Naive B cell (primary cell): ENCODE data around the gene CRLF2. TPM values are rescaled to one million over a fixed set of nuclear protein-coding genes. Genes with fewer than 3 reads are reported as not detected.
A peak's percentile ranks its signal among the peaks of the same experiment; 100 is the strongest.
"Not testable (repeated sequence)": the region's sequence is repeated elsewhere in the genome, so short reads cannot be mapped to it uniquely, and the experiment has no call there.

Experiments used
- ATAC-seq, 2 donors: fragments of 150-1000 bp; cut with Tn5 transposase; 2 replicates each; pipeline ENCODE4 v1.10.0; 2021; ENCODE audit warnings: low read depth in 2 of 2, mild to moderate bottlenecking in 2 of 2, moderate library complexity in 2 of 2
- DNase-seq: peaks from one replicate; pipeline ENCODE4 v3.0.0; 2022
- H3K27ac Mint-ChIP-seq, 6 donors: one replicate each; pipeline ENCODE4 v1.8.0; 2020 to 2022; ENCODE audit warnings: mild to moderate bottlenecking in 6 of 6, mixed read lengths in 6 of 6, moderate library complexity in 5 of 6, inconsistent platforms in 2 of 6
- H3K27me3 Mint-ChIP-seq, 3 donors: one replicate each; pipeline ENCODE4 v1.8.0; 2021 to 2022; ENCODE audit warnings: mixed read lengths in 3 of 3, mild to moderate bottlenecking in 1 of 3
- H3K36me3 Mint-ChIP-seq, 2 donors: one replicate each; pipeline ENCODE4 v1.8.0; 2020 to 2022; ENCODE audit warnings: mixed read lengths in 2 of 2, inconsistent platforms in 1 of 2, mild to moderate bottlenecking in 1 of 2
- H3K4me1 Mint-ChIP-seq, 3 donors: one replicate each; pipeline ENCODE4 v1.8.0; 2020 to 2022; ENCODE audit warnings: mixed read lengths in 3 of 3, inconsistent platforms in 1 of 3, mild to moderate bottlenecking in 1 of 3, moderate library complexity in 1 of 3
- H3K4me3 Mint-ChIP-seq, 8 donors: one replicate each; pipeline ENCODE4 v1.8.0; 2020 to 2022; ENCODE audit warnings: mild to moderate bottlenecking in 8 of 8, mixed read lengths in 8 of 8, moderate library complexity in 8 of 8, inconsistent platforms in 2 of 8
- H3K9me3 Mint-ChIP-seq, 7 donors: one replicate each; pipeline ENCODE4 v1.8.0; 2020 to 2022; ENCODE audit warnings: mixed read lengths in 7 of 7, mild to moderate bottlenecking in 5 of 7, inconsistent platforms in 2 of 7, moderate library complexity in 1 of 7
- polyA plus RNA-seq, 6 donors: library from polyadenylated mRNA; unstranded; fragments of 300-500 nt; fragmentation: Illumina TruSeq; gene quantifications; one replicate each; pipeline ENCODE4 v1.2.3, GENCODE V29; 2021; ENCODE audit warnings: low read depth in 6 of 6

CRLF2 gene
- polyA plus RNA-seq, 6 donors from 2014 or later = not detected

DNA sequence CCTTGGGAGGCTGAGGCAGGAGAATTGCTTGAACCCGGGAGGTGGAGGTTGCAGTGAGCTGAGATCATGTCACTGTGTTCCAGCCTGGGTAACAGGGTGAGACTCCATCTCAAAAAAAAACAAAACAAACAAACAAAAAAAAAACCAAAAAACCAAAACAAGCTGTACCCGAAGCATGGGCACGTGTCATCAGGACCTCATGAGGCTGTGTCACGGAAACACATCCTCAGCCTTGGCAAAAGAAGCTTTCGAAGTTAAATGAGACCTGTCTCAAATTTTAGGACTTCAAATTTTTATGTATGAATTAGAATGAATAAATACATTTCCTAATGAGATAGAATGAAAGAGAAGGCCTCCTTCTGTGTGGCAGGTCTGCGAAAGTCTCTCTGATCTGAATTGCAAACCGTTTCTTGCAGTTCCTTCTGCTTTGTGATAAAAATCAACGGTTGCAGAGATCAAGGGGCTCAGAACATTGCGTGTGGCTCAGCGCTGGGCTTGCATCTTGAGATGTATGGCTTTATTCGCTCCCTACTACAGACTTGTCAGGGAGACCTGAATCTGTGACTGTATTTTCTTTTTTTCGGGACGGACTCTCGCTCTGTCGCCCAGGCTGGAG is 19.5 kb upstream of the CRLF2 start:
- Mint-ChIP-seq H3K27ac (no peak overlapping the region), H3K4me1 (peaks cover 4 to 16% (median 8%) of the 10 kb centered on the region in 3 donors), H3K27me3 (no peaks in the 10 kb centered on the region), H3K36me3 (peaks cover 0 to 6% of the 10 kb centered on the region in 2 donors), H3K4me3 (no peak overlapping the region), H3K9me3 (peaks cover 0 to 10% (median 3%) of the 10 kb centered on the region in 7 donors)
- DNase-seq = no peak
- ATAC-seq = no peak

GRCh38 chrX:1228101-1228500 is 15.7 kb upstream of the CRLF2 start:
- peaks cover 4 to 15% (median 8%) of the 10 kb centered on the region in 3 donors for H3K4me1 Mint-ChIP-seq

GRCh38 chrX:1226249-1226648 is 13.8 kb upstream of the CRLF2 start:
- ATAC-seq (no peak), DNase-seq (no peak)
- Mint-ChIP-seq H3K36me3 (peaks cover 0 to 18% of the 10 kb centered on the region in 2 donors), H3K27ac (peak overlapping the region in 1 of 6 donors; percentile 64), H3K4me1 (peaks cover 4 to 8% (median 8%) of the 10 kb centered on the region in 3 donors), H3K4me3 (no peak overlapping the region), H3K9me3 (peaks cover 4 to 19% (median 13%) of the 10 kb centered on the region in 7 donors), H3K27me3 (peaks cover 0 to 4% (median 0%) of the 10 kb centered on the region in 3 donors)

More at GRCh38 chrX:1228101-1228500, 15.7 kb upstream of the CRLF2 start:
- peak overlapping the region in 2 of 6 donors; percentile 38 to 69 for H3K27ac Mint-ChIP-seq
- H3K36me3 Mint-ChIP-seq = peaks cover 0 to 18% of the 10 kb centered on the region in 2 donors
- not testable (repeated sequence) for ATAC-seq, DNase-seq, H3K27me3 Mint-ChIP-seq, H3K4me3 Mint-ChIP-seq
- peaks cover 4 to 15% (median 6%) of the 10 kb centered on the region in 7 donors for H3K9me3 Mint-ChIP-seq

DNA sequence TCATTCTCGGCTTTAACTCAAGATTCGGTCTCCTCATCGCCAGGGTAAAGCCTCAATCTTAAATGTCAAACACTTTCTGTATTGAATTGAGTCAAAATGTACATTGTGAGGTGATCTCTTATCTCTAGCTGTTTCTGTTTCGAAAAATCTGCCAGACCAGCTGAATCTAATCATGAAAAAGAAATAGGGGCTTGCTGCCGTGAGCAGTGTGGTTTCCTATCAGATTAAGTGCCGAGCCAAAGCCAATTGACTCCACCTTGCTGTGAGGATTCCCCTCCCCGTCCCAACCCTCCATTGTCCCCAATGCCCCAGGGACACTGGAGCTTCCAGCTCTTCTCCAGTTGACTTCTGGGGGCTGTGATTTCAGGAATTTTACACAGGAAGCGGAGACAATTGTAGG is 12.5 kb upstream of the CRLF2 start:
- ATAC-seq (no peak), DNase-seq (no peak)
- H3K27me3 Mint-ChIP-seq = peaks cover 0 to 4% (median 0%) of the 10 kb centered on the region in 3 donors
- no peak overlapping the region for H3K4me3 Mint-ChIP-seq
- H3K36me3 Mint-ChIP-seq = peaks cover 0 to 18% of the 10 kb centered on the region in 2 donors
- H3K27ac Mint-ChIP-seq = no peak overlapping the region
- H3K4me1 Mint-ChIP-seq = peaks cover 4 to 8% (median 8%) of the 10 kb centered on the region in 3 donors
- H3K9me3 Mint-ChIP-seq = peaks cover 4 to 19% (median 13%) of the 10 kb centered on the region in 7 donors

DNA sequence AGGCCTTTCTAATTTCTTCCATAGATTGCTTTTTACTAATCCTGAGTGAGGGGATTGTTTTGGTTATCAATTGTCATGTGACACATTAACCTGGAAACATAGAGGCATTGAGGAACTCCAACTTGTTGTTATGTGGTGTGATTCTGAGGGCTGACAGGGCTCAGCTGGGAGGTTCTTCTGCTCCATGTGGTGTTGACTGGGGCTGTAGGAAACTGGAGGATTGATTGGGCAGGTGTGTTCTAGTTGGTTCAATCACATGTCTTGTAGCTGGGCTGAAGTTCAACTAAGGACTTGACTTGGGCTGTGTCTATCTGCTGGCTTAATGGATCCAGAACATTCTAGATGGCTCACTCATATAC is 10.8 kb upstream of the CRLF2 start:
- DNase-seq = no peak
- H3K4me3 Mint-ChIP-seq = no peak overlapping the region
- no peak overlapping the region for H3K27ac Mint-ChIP-seq
- peaks cover 4 to 19% (median 13%) of the 10 kb centered on the region in 7 donors for H3K9me3 Mint-ChIP-seq
- no peak for ATAC-seq
- H3K36me3 Mint-ChIP-seq = peaks cover 0 to 18% of the 10 kb centered on the region in 2 donors
- H3K27me3 Mint-ChIP-seq = peaks cover 0 to 4% (median 0%) of the 10 kb centered on the region in 3 donors
- H3K4me1 Mint-ChIP-seq = peaks cover under 1 to 8% (median 4%) of the 10 kb centered on the region in 3 donors

- no peak for DNase-seq
These were observed 10.2 kb upstream of the CRLF2 start for GRCh38 chrX:1222531-1223241.

DNA sequence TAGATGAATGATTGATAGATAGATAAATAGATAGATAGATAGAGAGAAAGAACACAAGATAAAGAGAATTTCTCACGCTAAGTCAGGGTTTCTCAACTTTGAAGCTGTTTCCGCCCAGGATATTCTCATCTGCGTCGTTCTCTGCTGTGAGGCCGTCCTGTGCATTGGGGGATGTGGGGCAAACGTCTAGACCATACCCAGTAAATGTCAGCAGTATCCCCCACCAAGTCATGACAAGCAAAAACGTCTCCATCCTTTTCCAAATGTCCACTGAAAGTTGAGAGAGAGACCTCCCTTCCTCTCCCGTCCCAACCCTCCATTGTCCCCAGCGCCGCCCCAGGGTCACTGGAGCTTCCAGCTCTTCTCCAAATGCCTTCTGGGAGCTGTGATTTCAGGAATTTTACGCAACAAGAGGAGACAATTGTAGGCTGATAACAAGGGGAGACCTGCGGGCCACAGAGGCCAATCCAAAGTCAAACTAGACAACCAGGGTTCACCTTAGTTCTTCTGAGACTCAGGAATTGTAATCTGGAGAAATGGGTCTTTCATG is 8.9 kb upstream of the CRLF2 start:
- DNase-seq (no peak), ATAC-seq (no peak)
- Mint-ChIP-seq H3K27me3 (peaks cover 0 to 4% (median 0%) of the 10 kb centered on the region in 3 donors), H3K4me3 (no peak overlapping the region), H3K27ac (no peak overlapping the region), H3K9me3 (peaks cover 4 to 19% (median 6%) of the 10 kb centered on the region in 7 donors), H3K36me3 (peaks cover 0 to 6% of the 10 kb centered on the region in 2 donors), H3K4me1 (peaks cover 0 to 3% (median 0%) of the 10 kb centered on the region in 3 donors)

More at GRCh38 chrX:1222531-1223241, 10.2 kb upstream of the CRLF2 start:
- Mint-ChIP-seq H3K27me3 (peaks cover 0 to 4% (median 0%) of the 10 kb centered on the region in 3 donors), H3K9me3 (peaks cover 4 to 19% (median 13%) of the 10 kb centered on the region in 7 donors), H3K4me3 (peak overlapping the region in 1 of 8 donors; percentile 18), H3K4me1 (peaks cover 0 to 7% (median 4%) of the 10 kb centered on the region in 3 donors), H3K36me3 (peaks cover 0 to 18% of the 10 kb centered on the region in 2 donors), H3K27ac (peak overlapping the region in 1 of 6 donors; percentile 18)
- no peak for ATAC-seq

GRCh38 chrX:1218286-1218685 is 5.8 kb upstream of the CRLF2 start:
- peaks cover 0 to 10% (median 4%) of the 10 kb centered on the region in 7 donors for H3K9me3 Mint-ChIP-seq
- DNase-seq (no peak), ATAC-seq (no peak)
- H3K4me3 Mint-ChIP-seq = no peak overlapping the region
- H3K36me3 Mint-ChIP-seq = no peaks in the 10 kb centered on the region
- H3K27me3 Mint-ChIP-seq = peaks cover 0 to 6% (median 0%) of the 10 kb centered on the region in 3 donors
- no peak overlapping the region for H3K27ac Mint-ChIP-seq
- peaks cover 5 to 27% (median 16%) of the 10 kb centered on the region in 3 donors for H3K4me1 Mint-ChIP-seq

GRCh38 chrX:1215123-1215823 is 2.8 kb upstream of the CRLF2 start:
- ATAC-seq (peak; percentile 91 to 94), DNase-seq (peak; percentile 51)
- Mint-ChIP-seq H3K9me3 (peaks cover 0 to 9% (median 0%) of the 10 kb centered on the region in 7 donors), H3K27me3 (peaks cover 0 to 10% (median 4%) of the 10 kb centered on the region in 3 donors), H3K36me3 (no peaks in the 10 kb centered on the region), H3K4me3 (peak overlapping the region; percentile 46 to 83 (median 66)), H3K27ac (peak overlapping the region; percentile 17 to 94 (median 48)), H3K4me1 (peaks cover 14 to 31% (median 30%) of the 10 kb centered on the region in 3 donors)

DNA sequence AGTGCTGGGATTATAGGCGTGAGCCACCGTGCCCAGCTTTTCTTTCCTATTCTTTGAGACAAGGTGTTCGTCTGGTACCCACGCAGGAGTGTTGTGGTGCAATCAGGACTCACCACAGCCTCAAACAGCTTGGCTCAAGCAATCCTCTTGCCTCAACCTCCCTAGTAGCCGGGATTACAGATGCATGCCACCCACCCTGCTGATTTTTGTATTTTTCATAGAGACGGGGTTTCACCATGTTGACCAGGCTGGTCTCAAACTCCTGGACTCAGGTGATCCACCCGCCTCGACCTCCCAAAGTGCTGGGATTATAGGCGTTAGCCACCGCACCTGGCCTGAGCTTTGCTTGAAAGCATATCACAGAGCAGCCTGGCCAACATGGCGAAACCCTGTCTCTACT is 1.5 kb upstream of the CRLF2 start:
- Mint-ChIP-seq H3K4me1 (peaks cover 14 to 31% (median 30%) of the 10 kb centered on the region in 3 donors), H3K36me3 (no peaks in the 10 kb centered on the region), H3K4me3 (peak overlapping the region in 3 of 8 donors; percentile 10 to 62 (median 47)), H3K27ac (peak overlapping the region in 3 of 6 donors; percentile 29 to 74 (median 70)), H3K9me3 (peaks cover 0 to 9% (median 0%) of the 10 kb centered on the region in 7 donors), H3K27me3 (peaks cover 4 to 11% (median 5%) of the 10 kb centered on the region in 3 donors)
- ATAC-seq = no peak
- DNase-seq = no peak

- Mint-ChIP-seq H3K4me3 (no peak overlapping the region), H3K9me3 (peaks cover 0 to 9% (median 2%) of the 10 kb centered on the region in 7 donors), H3K27ac (no peak overlapping the region), H3K4me1 (peaks cover 14 to 39% (median 36%) of the 10 kb centered on the region in 3 donors), H3K27me3 (peaks cover 4 to 11% (median 5%) of the 10 kb centered on the region in 3 donors), H3K36me3 (no peaks in the 10 kb centered on the region)
- no peak for DNase-seq
- ATAC-seq = no peak
These were observed 1.6 kb downstream of the CRLF2 start for GRCh38 chrX:1210844-1211243.

DNA sequence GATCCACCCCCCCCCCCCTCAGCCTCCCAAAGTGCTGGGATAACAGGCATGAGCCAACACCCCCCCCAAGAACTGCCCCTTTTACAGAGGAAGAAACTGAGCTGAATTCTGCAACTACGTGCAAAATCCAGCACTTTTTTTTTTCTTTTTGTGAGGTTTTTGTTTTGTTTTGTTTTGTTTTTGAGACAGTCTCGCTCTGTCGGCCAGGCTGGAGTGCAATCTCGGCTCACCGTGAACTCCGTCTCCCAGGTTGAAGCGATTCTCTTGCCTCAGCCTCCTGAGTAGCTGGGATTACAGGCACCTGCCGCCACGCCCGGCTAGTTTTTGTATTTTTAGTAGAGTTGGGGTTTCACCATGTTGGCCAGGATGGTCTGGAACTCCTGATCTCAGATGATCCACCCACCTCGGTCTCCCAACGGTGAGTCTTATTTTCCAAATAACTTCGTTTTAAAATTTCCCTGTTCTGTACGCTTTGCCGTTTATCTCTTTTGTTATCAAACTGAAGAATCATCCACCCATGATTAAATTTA is 4.9 kb downstream of the CRLF2 start:
- H3K27ac Mint-ChIP-seq = no peak overlapping the region
- peaks cover 17 to 22% (median 22%) of the 10 kb centered on the region in 3 donors for H3K4me1 Mint-ChIP-seq
- peak overlapping the region in 6 of 8 donors; percentile 27 to 69 (median 36) for H3K4me3 Mint-ChIP-seq
- peaks cover 0 to 9% (median 2%) of the 10 kb centered on the region in 7 donors for H3K9me3 Mint-ChIP-seq
- ATAC-seq = no peak
- DNase-seq = no peak
- peaks cover 0 to 11% (median 5%) of the 10 kb centered on the region in 3 donors for H3K27me3 Mint-ChIP-seq
- H3K36me3 Mint-ChIP-seq = no peaks in the 10 kb centered on the region
